ENCODE measurements around the gene SNRNP27. TPM values are rescaled to one million over a fixed set of nuclear protein-coding genes. Genes with fewer than 3 reads are reported as not detected.

SNRNP27 gene
- total and polyA plus RNA-seq, 2 donors from 2014 or later, result 33.6 to 42.6 TPM

DNA sequence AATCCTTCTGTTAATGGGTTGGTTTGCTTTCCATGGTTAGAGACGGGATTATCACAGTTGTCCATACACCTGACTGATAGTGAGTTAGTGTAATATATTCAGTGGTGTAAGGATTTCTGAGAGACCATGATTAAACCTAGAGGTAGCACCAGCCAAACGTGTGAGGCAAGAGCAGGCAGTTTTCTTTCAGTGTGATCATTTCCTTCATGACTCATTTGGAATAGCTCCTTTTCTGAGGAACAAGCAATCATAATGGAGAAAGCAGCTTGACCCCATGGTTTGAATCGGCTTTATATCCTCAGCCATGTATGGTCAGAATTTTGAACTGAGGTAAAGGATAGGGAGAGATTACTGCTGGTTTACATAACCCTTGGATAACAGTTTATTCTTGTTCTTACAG is 24.1 kb downstream of the SNRNP27 start:
- intact Hi-C loops (cut with DNase I), result no loop called here
- Histone ChIP-seq H3K27ac (ENCODE audit: low read depth in 2 of 2, low read length in 2 of 2) (no peak overlapping the region), H3K27me3 (ENCODE audit: control insufficient read depth, insufficient read depth, low read length) (no peaks in the 10 kb centered on the region), H3K4me1 (ENCODE audit: control insufficient read depth in 2 of 3, insufficient read depth in 2 of 3, low read depth in 1 of 3, low read length in 3 of 3) (peaks cover 0 to 2% (median 0%) of the 10 kb centered on the region in 3 donors), H3K4me3 (ENCODE audit: low read length in 3 of 3) (no peak overlapping the region), H3K36me3 (ENCODE audit: control insufficient read depth in 2 of 3, insufficient read depth in 3 of 3, low read length in 3 of 3) (peaks cover 0 to 8% (median 2%) of the 10 kb centered on the region in 3 donors), H3K9ac (ENCODE audit: low read length in 3 of 3) (no peak overlapping the region), H3K9me3 (ENCODE audit: control insufficient read depth in 2 of 3, insufficient read depth in 1 of 3, low read length in 3 of 3) (no peaks in the 10 kb centered on the region)
- DNase-seq (no peak), FAIRE-seq (no peak)
- TF ChIP-seq, protein P1, sequence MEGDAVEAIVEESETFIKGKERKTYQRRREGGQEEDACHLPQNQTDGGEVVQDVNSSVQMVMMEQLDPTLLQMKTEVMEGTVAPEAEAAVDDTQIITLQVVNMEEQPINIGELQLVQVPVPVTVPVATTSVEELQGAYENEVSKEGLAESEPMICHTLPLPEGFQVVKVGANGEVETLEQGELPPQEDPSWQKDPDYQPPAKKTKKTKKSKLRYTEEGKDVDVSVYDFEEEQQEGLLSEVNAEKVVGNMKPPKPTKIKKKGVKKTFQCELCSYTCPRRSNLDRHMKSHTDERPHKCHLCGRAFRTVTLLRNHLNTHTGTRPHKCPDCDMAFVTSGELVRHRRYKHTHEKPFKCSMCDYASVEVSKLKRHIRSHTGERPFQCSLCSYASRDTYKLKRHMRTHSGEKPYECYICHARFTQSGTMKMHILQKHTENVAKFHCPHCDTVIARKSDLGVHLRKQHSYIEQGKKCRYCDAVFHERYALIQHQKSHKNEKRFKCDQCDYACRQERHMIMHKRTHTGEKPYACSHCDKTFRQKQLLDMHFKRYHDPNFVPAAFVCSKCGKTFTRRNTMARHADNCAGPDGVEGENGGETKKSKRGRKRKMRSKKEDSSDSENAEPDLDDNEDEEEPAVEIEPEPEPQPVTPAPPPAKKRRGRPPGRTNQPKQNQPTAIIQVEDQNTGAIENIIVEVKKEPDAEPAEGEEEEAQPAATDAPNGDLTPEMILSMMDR (IDR thresholded peaks at IDR 0.05; ENCODE audit: borderline replicate concordance, extremely low read depth, insufficient read depth), result no peak

DNA sequence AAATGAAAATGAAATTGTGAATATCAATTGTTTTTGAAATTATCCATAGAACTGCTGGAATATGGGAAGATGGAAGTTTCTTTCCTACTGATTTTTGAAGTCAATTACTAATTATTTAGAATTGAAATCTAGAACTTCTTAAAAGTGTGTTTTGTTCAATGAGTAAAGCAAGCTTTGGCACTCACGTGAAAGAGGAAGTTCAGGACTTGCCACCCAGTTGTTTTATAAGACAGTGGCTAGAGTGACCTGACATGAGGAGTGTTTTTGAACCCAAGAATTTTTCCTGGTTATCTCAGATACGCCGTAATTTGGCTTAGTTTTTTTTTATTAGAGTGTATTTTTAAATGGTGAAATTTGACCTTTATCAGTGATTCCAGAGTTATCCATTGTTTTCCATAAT is 24.6 kb downstream of the SNRNP27 start:
- Histone ChIP-seq H3K9me3 (ENCODE audit: control insufficient read depth in 2 of 3, insufficient read depth in 1 of 3, low read length in 3 of 3) (no peaks in the 10 kb centered on the region), H3K27me3 (ENCODE audit: control insufficient read depth, insufficient read depth, low read length) (no peaks in the 10 kb centered on the region), H3K4me1 (ENCODE audit: control insufficient read depth in 2 of 3, insufficient read depth in 2 of 3, low read depth in 1 of 3, low read length in 3 of 3) (peaks cover 0 to 2% (median 0%) of the 10 kb centered on the region in 3 donors), H3K36me3 (ENCODE audit: control insufficient read depth in 2 of 3, insufficient read depth in 3 of 3, low read length in 3 of 3) (peaks cover 2 to 8% (median 3%) of the 10 kb centered on the region in 3 donors), H3K9ac (ENCODE audit: low read length in 3 of 3) (no peak overlapping the region), H3K4me3 (ENCODE audit: low read length in 3 of 3) (no peak overlapping the region), H3K27ac (ENCODE audit: low read depth in 2 of 2, low read length in 2 of 2) (no peak overlapping the region)
- TF ChIP-seq, protein P1 (IDR thresholded peaks at IDR 0.05; ENCODE audit: borderline replicate concordance, extremely low read depth, insufficient read depth), result no peak
- FAIRE-seq (no peak), DNase-seq (no peak)
- intact Hi-C loops (cut with DNase I), result no loop called here

DNA sequence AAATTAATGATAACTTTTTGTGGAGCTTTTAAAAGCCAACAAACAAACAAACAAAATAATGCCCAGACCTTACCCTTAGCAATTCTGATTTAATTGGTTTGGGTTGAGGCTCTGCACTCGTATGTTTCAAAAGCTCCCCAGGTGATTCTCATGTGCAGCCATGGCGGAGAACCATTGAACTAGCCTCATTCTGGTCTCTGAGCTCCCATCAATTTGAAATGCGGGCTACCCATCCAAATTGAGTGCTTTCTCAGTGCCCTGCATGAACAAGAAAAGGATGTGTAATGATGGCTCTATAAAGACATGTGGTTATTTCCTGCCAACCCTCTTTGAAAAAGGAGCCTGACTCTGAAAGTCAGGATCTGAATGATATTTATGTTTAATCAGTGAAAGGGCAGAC is 29.4 kb downstream of the SNRNP27 start:
- intact Hi-C loops (cut with DNase I), result no loop called here
- TF ChIP-seq, protein P1 (IDR thresholded peaks at IDR 0.05; ENCODE audit: borderline replicate concordance, extremely low read depth, insufficient read depth), result no peak
- Histone ChIP-seq H3K9ac (ENCODE audit: low read length in 3 of 3) (no peak overlapping the region), H3K36me3 (ENCODE audit: control insufficient read depth in 2 of 3, insufficient read depth in 3 of 3, low read length in 3 of 3) (peaks cover 0 to 7% (median 6%) of the 10 kb centered on the region in 3 donors), H3K4me1 (ENCODE audit: control insufficient read depth in 2 of 3, insufficient read depth in 2 of 3, low read depth in 1 of 3, low read length in 3 of 3) (no peaks in the 10 kb centered on the region), H3K27ac (ENCODE audit: low read depth in 2 of 2, low read length in 2 of 2) (no peak overlapping the region), H3K9me3 (ENCODE audit: control insufficient read depth in 2 of 3, insufficient read depth in 1 of 3, low read length in 3 of 3) (no peaks in the 10 kb centered on the region), H3K27me3 (ENCODE audit: control insufficient read depth, insufficient read depth, low read length) (no peaks in the 10 kb centered on the region), H3K4me3 (ENCODE audit: low read length in 3 of 3) (no peak overlapping the region)
- DNase-seq (no peak), FAIRE-seq (no peak)

All from kidney (tissue), 14 donors.